Anterior cingulate cortex (tissue), 58 donors: ENCODE results near the gene DNAJB1.
A peak's percentile ranks its signal among the peaks of the same experiment; 100 is the strongest.

ENCODE experiments used
- DNase-seq, 58 donors: peaks; one replicate each; lab custom pipeline; 2025; lab: John Stamatoyannopoulos, UW

Gene DNAJB1

GRCh38 chr19:14502334-14503092 is 15.7 kb downstream of the DNAJB1 start:
- DNase-seq = no peak

DNA sequence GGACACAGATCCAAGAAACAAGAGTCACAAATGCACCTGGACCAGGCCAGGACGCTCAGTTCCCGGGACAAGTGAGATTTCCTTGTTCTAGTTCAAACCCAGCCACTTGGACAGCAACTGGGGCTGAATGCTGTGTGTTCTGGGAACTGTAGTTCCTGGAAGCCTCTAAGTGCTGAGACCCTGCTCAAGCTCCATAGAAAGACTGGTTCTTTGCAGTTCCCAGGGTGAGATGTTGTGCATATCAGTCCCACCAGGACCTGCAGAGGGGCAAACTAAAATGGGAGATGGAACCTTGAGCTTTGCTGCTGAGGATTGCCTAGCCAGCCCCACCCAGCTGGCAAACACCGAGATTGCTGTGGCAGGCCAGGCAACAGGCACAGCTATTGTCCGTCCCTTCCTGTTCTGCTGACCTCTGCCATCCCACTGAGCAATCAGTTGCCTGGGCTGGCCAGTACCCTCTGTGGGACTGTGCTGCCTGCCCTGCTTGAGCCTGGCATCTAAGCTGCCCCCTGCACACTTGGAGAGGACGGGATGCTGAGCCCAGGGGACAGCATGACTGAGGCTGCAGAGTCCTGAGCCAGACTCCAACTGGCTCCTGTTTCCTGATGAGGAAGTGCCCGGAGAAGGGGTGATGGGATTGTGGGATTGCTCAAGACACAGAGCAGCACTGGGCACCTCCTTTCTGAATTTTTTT is 20.8 kb downstream of the DNAJB1 start:
- peak in 44 of 58 donors; percentile 27 to 82 (median 52) for DNase-seq

DNA sequence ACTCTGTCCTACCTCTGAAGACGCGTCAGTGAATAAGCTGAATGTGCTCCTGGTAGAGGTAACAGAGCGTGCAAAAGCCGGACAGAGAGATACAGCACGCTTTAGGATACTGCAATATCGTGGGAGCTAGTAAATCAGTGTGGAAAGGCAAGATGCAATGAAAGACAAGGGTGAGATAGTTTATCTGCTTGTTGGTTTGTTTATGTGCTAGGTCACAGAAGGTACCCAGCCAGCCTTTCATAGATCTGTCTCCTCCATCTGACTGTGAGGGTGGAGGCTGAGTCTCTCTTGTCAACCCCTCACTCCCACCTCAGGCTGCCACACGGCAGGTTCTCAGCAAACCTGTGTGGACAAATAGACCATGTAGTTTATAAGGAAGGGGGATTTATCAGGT is 21.4 kb downstream of the DNAJB1 start:
- peak in 2 of 58 donors; percentile 48 to 55 for DNase-seq

DNA sequence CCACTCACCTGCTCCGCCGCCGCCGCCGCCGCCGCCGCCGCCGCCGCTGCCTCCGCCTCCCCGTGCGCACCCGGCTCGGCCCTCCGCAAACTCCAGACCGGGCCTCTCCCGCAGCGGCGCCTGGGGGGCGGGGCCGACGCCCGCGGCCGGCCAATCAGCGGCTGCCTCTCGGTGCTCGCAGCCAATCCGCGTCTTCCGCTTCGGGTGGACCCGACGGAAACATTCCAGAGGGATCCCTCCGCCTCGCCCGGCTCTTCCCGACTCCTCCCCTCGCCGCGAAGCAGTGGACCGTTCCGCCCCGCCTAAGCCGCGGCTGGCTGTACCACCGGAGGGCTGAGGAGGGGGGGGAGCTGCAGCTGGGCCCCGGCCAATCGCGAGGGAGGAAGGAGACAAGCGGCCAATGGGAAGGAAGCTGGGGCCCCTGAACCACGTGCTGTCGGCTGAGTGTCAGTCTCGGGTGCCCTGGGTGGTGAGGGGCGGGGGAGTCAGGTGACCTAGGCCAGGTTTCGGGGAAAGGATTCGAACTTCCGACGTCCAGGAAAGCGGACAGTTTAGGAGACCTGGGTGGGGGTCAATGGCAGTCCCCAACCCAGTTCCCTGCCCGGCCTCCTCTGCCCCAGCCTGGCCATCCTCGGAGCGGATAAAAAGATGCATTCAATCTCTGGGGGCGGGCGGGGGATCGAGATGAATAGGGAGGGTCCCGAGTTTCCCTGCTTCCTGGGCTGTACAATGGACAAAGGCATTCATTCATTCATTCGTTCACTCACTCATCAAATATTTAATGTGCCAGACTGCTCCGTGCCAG is 22.0 kb downstream of the DNAJB1 start, which contains the start of gene GIPC1:
Gene GIPC1, minus strand, starts transcription at position 99 of the 805 bp plus-strand sequence. CDS start 13,151 bp downstream, outside the sequence.
- DNase-seq = peak; percentile 83 to 100 (median 98)

- peak in 1 of 58 donors; percentile 60 for DNase-seq
These were observed 22.5 kb downstream of the DNAJB1 start for GRCh38 chr19:14495672-14496028.

DNA sequence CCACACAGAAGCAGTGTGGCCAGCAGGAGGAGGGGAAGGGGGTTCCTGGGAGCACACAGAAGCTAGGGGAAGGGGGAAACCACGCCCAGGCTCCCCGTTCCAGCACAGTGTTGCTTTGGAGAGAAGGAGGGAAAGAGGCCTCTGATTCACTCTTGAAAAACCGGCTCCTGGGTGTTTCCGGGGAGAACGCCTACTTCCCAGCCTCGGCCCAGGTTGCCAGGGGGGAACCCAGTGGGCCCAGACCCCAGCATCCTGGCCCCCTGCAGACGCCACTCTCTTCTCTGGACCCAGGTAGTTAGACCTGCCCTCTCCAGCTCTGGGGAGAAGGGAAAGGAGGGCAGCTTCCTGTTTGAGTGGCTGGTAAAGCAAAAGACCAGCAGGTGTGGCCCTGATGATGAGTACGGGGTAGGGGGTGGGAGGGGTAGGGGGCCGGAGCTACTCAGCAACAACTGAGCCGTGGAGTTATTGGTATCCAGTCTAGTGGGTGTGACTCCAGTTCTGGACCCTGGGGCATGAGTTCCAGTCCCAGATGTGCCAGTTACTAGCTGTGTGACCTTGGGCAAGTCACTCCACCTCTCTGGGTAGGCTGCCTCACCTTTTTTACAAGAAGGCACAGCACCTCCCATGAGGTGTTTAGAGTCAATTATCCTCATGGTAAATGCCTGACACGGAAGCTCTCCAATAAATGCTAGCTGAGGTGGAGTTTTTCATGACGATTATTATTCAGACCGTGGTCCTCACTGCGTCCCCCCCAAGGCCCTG is 23.1 kb downstream of the DNAJB1 start:
- no peak for DNase-seq

DNA sequence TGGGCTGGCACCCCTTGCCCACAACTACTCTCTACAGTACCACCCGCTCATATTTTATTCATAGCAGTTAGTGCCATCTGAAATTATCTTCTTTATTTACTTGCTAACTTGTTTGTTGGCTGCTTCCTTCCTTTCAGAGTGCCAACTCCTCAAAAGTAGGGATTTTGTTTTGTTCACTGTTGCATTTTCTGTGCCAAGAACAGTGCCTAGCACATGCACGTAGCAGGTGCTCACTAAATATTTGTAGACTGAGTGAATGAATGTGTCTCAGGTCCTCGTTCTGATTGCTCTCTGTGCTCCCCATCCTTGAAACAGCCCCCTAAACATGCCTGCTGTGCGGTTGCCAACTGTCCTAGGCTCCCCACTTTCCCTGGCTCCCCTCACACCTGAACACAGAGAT is 23.8 kb downstream of the DNAJB1 start:
- no peak for DNase-seq

DNA sequence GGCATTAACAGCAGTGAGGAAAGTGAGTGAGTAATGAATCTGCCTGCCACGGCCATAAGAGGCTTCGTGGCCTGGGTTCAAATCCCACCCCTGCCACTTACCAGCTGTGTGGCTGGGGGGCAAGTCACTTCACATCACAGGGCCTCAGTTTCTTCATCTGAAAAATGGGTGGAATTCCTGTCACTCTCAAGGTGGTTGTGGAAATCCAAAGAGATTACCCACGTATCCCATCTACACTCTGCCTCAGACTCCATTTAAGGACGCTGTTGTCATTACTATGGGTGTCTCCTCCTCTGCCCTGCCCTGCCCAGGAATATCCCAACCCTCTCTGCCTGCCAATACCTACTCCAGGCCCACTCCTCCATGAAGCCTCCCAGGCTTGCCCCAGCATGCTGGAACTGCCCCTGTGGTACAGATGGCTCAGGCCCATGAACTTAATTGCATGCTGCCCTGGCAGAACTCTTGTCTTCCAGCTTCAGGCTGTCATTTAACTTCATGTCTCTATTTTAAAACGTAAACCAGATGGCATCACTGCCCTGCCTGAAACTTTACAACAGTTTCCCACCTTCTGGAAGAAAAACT is 25.4 kb downstream of the DNAJB1 start:
- DNase-seq = no peak

- DNase-seq = no peak
These were observed 30.6 kb downstream of the DNAJB1 start for GRCh38 chr19:14487370-14488125.

GRCh38 chr19:14482172-14482941 is 35.8 kb downstream of the DNAJB1 start:
- DNase-seq = no peak

- DNase-seq = no peak
These were observed 37.5 kb downstream of the DNAJB1 start for GRCh38 chr19:14480700-14481079.

- peak in 12 of 58 donors; percentile 2 to 45 (median 16) for DNase-seq
These were observed 38.1 kb downstream of the DNAJB1 start for GRCh38 chr19:14479975-14480699.

DNA sequence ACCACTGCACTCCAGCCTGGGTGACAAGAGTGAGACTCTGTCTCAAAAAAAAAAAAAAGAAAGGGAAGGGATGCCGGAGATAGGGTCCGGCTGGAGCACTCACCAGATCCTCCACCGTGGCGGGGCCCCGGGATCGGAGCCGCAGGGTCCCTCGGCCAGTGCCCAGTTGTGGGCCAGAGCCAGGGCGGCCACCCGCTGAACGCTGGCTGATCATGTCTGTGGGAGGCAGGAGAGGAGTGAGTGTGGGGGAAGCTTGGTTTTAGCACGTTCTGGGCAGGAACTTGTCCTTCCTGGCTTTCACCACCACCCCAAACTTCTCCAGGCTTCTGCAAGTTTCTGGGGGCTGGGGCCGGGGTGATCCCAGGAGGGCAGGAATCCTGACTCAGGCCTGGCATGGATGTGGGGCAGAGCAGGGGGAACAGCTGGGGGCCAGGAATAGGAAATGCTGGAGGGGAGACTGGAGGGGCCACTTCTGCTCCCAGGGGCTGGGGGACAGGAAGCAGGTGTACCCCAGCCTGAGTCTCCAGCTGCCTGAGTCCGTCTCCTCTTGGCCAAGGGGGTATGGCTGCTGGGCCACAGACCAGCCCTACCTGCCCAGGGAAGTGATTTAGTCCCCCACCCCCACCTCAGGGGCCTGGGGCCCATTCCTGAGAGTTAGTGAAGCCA is 38.8 kb downstream of the DNAJB1 start:
- DNase-seq = no peak

- DNase-seq = no peak
These were observed 40.1 kb downstream of the DNAJB1 start for GRCh38 chr19:14478113-14478545.

DNA sequence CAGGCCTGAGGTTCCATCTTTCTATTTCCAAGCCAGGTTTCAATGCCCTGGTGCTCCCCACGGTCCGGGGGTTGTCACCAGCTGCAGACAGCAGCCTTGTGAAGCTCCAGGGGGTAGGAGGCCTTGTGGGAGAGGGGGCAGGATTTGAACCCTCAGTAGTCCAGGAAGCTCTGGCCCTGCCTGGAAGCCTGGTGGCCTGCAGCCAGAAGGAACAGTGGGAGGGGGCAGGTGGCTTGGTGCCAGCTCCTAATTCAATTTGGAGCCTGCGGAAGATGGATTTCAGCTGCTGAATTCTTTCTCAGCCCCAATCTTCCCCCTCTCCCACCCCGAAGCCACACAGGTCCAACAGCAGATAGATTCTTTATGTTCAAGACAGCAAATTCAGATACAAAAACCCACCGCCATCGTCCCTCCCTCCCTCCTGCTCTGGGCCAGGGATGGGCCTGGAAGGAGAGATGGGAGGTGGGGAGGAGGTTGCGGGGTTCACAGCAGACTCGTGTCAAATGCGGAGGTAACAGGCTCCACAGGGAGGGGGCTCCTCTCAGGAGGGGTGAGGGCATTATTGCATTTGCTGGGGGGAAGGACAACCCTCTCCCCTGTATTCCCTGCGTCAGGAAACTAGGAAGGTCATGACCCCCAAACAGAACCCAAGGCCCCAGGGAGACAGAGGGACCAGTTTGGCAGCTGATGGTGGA is 40.6 kb downstream of the DNAJB1 start:
- DNase-seq = no peak

DNA sequence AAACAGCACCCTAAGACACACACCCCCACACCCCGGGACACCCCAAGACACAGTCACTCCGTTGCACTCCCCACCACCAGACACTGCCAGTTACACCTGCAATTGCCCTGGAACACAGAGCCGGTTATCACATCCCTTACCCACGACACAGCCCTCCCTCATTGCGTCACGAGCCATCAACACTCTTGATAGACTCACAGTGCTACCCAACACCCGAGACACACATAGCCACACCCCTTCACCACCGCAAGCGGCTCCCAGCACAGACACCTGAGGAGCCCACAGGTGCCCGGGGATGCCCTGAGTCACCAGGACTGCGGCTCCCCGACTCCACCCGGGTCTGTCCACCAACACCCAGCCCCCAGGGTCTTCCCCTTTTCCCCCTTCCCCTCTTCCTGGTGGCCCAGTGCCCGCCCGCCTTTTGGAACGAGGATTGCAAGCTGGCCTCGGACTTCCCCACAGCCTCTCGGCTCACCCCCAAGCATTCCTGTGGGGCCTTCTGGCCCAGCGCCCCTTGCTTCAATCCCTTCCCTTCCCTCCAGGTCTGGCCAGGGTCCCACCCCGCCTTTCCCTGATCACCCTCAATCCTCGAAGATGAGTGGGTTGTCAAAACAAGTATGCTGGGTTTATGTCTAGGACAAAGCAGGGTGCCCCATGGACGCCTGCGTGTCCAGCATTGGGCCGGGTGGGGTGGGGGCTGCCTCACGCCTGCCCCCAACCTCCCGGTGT is 41.4 kb downstream of the DNAJB1 start:
- DNase-seq = no peak
